DMS114 treated with DMSO at 0.1 percent for 48 hours (cell line): ENCODE results near the gene HOMER3.
"Not testable (repeated sequence)": the region's sequence is repeated elsewhere in the genome, so short reads cannot be mapped to it uniquely, and the experiment has no call there.

Experiments used
- DNase-seq: peaks from one replicate; lab custom pipeline; 2025; ENCODE audit not compliant: unreplicated experiment; lab: John Stamatoyannopoulos, UW

Gene HOMER3

DNA sequence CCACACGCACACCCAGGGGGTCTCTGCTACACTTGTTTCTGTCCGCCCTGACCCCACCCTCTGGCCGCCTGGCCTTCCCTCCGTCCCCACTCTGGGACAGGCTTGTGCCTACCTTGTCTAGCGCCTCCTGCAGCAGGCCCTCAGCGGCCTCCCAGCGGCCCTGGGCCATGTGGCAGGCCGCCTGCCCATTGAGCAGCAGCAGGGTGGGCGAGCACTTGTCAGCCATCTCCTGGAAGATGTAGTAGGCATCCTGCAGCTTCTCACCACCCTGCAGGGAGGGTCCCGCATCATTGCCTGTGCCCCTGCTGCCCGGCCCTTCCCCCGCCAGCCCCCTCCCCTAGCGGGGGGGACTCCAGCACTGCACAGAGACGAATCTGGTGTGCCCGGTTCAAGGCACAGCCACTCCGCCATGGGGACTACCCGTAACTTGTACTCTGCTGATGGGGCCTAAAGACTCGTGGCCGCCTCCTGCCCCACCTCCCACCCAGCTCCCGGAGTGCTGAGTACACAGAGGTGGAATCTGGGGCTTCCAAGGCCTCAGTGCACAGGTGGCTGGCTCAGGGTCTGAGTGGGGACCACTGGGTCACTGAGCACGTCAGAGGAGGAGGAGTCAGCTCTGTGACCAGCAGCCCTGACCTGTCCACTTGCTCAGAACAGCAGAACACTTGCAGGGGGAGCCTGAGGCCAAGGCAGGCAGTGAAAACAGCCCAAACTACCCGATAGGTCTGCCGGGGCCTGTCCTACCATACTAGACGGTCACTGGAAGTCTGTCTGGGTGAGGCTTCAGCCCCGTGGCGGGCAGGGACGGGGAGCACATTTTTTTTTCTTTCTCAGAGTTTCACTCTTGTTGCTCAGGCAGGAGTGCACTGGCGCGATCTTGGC is 37.6 kb downstream of the HOMER3 start:
- no peak for DNase-seq

DNA sequence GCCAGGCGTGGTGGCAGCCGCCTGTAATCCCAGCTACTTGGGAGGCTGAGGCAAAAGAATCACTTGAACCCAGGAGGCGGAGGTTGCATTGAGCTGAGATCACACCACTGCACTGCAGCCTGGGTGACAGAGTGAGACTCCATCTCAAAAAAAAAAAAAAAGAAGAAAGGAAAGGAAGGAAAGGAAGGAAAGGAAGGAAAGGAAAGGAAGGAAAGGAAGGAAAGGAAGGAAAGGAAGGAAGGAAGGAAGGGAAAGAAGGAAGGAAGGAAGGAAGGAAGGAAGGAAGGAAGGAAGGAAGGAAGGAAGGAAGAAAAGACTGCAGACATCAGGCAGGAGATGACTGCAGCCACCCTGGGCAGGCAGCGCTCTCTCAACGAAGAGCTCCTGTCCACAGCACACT is 38.5 kb downstream of the HOMER3 start:
- DNase-seq = not testable (repeated sequence)

DNA sequence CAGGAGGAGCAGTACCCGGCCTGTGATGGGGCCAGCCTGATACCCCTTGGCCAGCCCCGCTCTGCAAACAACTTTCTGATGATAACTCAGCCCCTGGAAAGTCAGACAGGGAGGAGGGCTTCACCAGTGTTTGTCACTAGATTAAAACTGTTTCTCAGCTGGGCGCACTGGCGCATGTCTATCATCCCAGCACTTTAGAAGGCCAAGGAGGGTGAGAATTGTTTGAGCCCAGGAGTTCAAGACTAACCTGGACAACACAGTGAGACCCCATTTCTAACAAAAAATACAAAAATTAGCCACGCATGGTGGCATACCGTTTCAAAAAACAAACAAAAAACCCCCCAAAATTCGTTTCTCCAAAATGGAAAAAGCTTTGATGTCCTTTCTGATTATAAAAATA is 39.5 kb downstream of the HOMER3 start:
- DNase-seq = no peak

DNA sequence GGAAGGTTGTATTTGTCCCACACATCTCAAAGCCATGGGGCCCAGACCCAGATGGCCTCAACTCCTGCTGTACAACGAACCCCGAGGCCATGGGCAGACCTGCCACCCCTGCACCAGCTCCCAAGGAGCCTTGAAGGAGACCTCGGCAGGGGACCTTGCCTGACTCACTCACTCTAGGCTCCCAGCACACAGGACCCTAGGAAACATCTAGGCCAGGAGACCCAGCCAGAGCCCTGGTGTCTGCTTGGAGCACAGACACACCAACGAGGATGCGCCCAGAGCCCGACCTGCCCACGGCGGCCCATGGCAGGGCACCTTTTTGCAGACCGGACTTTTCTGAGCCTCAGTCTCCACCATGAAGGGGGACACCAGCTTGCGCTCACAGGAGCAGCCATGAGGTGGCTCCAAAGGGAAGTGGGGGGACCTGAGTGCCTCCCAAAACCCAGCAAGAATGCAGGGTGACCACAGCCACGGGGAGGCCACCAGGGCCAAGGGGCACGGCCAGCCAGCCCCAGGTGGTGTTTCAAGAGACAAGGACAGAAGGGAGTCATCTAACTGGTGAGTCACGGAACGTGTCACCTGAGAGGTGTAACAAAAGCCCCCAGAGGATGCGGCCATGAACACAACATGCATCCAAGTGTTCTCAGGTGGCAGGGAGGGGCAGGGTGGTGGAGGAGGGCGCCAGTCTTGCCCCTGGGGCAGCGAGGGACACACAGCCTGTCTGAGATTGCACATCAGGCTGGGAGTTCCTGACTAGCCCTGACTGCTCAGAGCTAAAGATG is 40.1 kb downstream of the HOMER3 start:
- DNase-seq = no peak

DNA sequence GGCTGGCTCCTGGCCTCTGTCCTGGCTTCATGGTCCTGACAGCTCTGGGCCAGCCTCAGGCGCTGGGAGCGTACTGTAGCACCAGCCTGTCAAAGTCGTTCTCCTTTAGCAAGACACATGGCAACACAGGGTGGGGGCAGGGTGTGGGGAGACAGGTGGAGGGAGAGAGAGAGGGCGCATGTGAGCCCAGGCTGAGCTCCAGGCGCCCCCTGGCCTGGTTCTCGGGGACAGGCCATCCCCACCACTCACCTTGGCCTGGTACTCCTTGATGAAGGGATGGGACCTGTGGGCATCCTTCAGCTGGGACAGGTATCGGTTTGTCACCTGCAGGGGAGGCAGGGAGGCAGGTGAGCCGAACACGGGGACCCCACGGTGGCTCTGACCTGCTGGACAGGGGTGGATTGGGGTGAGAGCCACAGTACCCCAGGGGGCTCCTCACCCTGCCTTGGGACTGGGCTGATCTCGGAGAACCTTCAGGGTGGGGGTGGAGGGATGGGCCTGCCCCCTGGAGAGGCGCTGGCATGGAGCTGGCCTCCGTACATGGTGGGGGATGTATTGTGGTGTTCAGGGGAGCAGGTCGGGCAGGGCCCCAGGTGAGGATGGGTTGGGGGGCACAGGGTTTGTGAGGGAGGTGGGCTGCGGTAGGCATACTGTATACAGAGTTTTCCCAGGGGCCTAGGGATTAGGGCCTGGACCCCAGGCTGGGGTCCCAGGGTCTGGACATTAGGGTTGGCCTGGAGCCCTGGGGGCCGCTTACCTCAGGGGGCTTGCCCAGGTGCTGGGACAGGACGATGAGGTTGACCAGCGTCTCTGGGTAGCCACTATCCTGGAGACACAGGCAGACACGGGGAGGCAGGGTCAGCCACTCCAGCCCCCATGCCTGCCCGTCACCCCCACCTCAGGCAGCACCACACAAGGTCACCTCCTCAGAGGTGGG is 41.1 kb downstream of the HOMER3 start:
- DNase-seq = no peak

DNA sequence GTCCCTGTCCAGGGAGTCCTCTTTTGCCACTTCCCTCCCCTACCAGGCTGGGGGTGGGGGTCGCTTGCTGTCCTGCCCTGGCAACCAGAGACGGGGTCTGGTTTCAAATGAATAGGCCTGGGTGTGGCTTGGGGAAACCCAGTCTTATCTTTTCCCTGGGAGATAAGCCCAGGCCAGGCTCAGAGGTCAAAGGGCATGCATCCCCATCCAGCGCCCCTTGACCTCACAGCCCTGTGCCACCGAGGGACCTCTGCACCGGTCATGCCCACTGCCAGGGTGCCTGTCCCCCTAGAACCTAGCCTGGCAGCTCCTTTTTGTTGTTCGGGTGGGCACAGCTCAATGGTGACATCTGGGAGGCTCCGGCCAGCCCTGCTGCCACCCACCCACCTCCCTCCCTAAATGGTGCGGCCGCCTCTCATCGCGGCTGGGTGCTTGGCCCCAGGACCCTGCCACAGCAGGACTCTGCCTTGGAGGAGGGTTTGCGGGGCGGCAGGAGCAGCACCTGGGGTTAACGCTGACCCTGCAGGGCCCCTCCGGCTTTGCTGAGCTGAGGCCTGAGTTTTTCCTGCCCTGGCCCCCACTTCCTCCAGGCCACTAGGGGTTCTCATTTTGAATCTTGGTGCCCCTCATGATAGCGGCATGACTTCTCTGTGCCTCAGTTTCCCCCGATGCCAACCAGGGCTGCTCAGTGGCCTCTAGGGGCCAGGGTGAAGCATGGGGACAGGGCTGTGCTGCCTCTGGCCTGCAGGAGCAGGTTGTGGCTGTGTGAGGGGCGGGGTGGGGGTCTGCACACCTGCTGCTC is 42.2 kb downstream of the HOMER3 start:
- no peak for DNase-seq

DNA sequence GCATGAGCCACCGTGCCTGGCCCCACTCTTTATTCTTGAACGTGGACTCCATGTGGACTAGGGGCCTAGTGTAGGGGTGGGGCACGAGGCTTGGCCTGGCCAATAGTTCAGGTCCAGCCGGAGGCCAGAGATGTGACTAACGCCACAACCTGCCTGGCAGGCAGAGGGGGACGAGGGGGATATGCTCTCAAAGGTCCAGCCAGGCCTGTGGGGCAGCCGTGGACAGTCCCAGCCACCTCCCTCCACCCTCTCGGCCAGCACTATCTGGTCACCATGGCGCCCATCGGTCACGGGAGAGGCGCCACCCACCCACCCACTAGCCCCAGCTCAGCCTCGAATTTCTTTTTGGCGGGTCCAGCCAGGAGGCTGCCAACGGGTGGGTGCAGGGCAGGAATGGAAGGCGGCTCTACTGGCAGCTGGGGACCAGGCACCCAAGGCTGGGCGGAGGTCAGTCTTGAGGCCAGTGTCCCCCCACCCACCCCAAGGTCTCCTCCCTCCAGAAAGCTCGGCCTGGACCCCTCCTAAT is 42.9 kb downstream of the HOMER3 start:
- no peak for DNase-seq

DNA sequence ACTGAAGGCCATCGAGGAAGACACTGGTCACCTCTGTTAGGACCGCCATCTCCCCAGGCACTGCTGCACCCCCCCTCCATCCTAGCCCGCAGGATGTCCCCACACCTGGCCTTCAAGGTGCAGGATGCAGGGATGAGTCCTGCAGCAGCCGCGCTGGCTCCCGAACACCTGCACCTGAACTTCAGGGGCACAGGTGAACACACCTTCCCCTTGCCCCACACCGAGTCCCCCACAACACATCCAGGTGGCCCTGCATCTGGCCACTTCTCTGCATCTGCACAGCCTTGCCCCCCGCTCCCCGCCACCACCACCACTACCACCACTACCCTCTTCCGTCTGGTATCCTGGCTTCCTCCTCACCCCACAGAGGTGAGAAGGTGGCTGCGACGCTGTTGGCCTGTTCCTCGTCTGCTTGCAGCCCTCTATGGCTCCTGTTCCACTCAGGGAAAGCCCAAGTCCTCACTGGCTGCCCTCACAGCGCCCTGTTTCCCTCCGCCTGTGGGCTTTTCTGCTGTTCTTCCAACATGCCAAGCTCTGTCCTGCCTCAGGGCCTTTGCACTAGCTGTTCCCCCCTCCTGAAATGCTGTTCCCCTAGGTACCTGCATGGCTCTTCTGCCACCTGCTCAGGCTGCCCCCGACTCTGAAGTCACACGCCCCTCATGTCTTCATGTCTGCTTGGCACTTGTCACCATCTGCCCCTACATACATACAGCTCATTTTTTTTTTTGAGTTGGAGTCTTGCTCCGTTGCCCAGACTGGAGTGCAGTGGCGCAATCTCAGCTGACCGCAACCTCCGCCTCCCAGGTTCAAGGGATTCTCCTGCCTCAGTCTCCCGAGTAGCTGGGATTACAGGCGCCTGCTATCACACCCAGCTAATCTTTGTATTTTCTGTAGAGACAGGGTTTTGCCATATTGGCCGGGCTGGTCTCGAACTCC is 43.7 kb downstream of the HOMER3 start:
- DNase-seq = no peak

DNA sequence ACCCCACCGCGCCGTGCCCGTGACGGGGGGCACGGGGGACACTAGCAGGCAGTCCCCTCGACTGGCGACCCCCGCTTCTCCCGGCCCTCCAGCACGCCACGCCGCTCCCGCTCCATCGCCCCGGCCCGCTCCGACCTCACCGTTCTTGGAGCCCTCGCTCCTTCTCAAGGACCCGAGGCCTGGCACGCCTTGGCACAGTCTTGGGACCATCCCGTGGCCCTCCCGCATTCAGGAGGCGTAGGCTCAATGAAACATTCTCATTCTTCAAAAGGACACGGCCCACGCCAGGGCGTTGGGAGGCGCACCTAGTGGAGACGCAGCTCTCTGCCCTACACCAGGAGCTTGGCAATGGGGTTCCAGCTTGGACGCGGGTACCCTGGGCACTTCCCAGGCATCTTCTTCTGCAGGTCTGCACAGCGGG is 44.6 kb downstream of the HOMER3 start:
- no peak for DNase-seq

DNA sequence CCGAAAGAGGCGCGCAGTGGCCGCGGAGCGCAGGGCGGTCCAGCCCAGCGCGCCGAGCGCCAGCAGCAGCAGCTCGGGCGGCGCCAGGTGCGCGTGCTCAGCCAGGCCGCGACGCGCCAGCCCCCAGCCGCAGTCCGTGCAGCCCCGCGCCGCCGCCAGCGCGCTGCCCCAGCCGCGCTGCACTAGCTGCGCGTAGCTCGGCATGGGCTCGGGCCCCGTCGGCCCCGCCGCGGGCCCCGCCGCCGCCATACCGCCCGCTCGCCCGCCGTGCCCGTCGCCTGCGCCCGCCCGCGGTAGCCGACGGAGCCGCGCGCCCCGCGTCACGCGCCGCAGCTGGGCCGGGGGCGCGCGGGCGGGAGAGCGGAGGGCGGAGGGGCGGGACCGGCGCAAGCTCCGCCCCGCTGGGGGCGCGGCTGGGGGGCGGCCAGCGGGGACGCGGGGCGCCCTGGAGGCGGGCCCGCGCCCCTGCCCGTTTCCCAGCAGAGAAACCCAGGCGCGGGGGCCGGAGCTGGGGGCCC is 45.1 kb downstream of the HOMER3 start, which contains the start of gene CERS1:
Gene CERS1, minus strand, starts transcription at position 335 of the 518 bp plus-strand sequence. Its CDS starts 86 bp downstream, at position 249.
- DNase-seq = no peak

DNA sequence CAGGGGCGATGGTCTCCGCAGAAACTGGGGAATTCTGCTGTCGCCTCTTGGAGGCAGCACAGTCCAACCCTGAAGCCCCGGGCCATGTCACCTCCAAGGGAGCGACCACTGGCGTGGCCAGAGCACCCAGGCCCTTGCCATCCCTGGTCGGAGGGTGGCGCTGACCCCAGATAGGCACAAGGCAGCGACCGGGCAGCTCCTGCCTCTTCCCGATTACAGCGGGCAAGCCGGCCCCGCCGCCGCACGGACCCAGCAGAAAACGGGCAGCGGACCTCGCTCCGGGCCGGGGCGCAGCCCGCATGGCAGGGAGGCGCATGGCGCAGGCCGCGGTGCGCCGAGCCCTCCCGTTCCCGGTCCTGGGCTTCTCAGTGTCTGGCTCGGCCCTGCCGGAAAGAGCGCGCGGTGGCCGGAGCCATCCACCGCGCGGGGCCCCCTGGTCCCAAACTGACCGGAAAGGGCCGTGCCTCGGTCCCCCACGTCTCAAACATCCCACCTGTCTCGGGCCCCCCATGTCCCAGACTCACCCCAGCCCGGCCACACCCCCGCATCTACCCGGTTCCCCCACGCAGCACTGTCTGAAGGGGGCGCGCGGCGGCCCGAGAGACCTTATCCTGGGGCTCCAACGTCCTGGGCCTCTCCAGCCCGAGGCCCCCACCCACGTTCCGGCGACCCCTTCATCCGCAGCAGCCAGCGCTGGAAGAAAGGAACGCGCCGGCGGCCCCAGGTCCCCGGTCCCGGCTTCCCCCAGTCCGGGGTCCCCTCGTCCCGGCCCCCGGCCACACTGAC is 45.8 kb downstream of the HOMER3 start:
- no peak for DNase-seq

DNA sequence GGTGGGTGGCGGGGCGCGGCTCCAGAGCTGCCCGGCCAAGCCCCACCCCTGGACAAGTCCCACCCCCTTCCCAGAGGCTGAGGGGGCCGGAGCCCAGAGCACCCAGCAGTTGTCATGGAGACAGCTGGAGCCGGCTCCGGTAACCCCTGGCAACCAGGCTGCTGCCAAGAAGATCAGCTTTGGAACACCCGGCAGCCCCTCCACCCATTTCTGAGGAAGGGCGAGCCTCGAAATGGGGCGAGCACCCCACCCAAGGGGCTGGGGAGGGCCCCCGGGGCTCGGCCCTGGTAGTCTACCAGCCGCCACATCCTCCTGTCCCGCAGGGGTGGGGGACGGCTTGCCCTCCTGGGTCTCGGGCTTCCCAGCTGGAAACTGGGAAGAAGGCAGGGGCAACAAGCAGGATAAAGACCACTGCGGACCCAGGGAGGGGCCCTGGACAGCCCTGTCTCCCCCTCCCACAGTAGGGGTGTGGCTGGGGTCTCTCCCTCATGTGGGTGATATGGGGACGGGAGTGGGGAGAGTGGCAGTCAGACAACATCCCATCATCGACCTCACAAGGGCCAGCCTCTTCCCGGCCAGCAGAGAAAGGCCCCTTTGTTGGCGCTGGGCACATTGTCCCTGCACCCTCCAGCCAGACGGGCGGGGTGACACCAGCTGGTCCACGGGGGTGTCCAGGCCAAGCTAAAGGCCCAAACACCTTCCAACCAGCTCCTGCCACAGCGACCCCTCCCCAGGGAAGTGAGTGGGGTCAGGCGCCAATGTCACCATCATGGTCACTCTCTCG is 46.6 kb downstream of the HOMER3 start:
- no peak for DNase-seq

DNA sequence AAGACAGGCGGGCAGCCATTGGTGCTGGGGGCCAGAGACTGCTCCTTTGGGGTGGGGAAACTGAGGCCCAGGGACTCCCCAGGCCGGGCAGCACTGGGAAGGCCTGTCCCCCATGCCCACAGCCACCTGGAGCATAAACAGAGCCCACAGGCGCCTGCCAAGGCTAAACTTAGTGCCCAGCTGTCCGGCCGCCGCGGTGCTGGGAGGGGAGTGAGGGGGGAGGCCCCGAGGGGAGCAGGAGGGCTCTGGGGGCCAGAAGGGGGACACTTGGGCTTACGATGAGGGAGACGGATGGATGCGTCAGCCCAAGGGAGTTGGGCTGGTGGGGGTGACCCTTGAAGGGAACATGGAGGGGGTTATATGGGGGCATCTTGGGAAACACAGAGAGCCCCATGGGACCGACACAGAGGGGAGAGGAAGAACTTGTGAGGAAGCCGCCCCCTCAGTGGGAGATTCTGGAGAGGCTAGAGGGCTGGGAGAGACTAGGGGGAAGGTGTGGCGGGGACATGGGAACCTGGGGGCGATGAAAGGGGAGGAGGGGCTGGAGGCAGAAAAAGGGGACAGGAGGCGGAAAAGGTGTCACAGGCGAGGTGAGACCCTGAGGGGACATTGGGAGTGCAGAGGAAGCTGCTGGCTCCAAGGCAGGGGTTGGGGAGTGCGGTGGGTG is 47.3 kb downstream of the HOMER3 start:
- DNase-seq = no peak

DNA sequence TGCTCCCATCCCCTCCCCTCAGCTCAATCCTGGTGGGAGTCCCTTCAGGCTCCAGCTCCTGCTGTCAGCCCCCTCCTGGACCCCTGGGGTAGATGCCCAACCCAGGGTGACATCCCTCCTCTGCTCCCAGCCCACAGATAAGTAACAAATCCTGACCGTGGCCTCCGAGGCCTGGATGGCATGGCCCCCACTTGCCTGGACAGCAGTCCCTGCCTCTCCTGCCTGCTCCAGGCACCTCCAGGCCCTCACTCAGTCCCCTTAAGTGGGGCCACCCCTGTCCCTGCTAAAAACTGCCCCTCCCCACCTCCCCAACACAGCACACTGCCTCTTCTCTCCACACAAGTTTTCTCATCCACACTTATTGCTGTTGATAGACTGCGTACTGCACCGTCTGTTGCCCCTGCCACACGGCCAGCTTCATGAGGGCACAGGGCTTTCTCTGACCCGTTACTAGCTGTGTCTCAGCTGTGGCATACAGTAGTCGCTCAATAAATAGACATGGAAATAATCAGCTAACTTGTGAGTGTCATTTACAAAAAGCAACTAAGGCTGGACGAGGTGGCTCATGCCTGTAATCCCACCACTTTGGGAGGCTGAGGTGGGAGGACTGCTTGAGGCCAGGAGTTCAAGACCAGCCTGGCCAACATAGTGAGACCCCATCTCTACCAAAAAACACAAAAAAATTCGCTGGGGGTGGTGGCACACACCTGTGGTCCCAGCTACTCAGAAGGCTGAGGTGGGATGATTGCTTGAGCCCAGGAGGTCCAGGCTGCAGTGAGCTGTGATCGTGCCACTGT is 50.9 kb downstream of the HOMER3 start:
- DNase-seq = no peak

DNA sequence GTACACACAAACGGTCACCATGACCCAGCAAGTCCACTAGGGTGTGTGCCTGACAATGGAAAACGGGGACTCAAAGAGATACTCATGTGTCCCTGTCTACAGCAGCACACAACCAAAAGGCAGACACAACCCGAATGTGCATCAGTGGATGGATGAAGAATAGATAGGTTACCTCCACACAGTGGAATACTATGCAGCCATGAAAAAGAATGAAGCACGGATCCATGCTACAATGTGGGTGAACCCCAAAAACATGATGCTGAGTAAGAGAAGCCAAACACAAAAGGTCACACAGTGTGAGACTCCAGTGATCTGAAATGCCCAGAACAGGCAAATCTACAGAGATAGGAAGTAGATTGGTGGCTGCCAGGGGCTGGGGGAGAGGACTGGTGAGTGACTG is 54.0 kb downstream of the HOMER3 start:
- no peak for DNase-seq
